ACHN (cell line): ENCODE data around the gene MTCH2.

Experiments
- DNase-seq: peaks from one replicate; pipeline ENCODE4 v3.0.0-alpha.2; 2015
- in situ Hi-C: cut with HindIII; loops from 2 replicates; pipeline ENCODE4 v1.10.0; 2017; ENCODE audit warnings: low sequenced_read_pairs, low pct_ligation_motif_present, low pct_unique_long_range_greater_than_20kb

Gene MTCH2

DNA sequence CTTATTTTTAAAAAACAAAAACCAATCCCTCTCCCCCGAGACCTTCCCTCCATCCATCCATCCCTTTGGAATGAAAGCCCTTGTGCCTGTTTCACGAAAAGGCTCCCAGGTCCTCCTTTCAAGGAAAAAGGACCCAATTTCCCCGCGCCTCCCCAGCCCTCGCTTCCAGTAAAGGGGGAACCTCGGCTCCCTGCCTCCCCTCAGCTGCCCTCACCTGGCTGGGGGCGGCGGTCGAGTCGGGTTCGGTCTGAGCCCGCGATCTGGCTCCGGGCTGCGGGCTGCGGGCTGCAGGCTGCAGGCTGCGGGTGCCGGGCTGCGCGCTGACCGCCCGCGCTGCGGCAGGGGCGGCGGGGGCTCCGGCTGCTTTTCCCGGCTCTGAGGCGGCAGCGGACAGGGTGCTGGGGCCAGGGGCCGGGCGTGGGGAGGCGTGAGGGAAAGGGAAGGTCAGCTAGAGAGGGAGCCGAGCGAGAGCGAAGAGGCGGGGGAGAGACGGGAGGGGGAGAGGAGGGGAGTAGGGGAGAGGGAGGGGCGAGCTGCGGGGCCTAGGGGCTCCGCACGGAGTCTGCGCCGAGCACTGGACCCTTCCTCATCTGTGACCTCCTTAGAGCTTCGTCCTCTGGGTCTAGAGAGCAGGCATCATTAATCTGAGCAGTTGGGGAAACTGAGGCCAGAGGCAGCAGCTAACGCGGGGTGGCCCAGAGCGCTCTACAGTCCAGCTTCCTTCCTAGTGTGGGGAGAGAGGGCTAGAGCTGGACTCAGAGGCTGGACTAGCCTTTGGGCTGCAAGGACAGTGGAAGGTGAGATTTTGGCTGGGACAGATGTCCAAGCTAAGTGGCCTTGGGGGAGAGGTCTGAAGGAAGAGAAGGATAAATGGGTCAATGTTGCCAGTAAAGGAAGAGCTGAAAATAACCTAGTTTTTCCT lies 48.2 kb downstream of the MTCH2 start, which contains the start of gene C1QTNF4:
TSS of gene C1QTNF4 (minus strand) at position 478 of the 922 bp plus-strand sequence. CDS start 3,601 bp downstream, outside the sequence.
- no peak for DNase-seq
- in situ Hi-C loops, result no loop called here

DNA sequence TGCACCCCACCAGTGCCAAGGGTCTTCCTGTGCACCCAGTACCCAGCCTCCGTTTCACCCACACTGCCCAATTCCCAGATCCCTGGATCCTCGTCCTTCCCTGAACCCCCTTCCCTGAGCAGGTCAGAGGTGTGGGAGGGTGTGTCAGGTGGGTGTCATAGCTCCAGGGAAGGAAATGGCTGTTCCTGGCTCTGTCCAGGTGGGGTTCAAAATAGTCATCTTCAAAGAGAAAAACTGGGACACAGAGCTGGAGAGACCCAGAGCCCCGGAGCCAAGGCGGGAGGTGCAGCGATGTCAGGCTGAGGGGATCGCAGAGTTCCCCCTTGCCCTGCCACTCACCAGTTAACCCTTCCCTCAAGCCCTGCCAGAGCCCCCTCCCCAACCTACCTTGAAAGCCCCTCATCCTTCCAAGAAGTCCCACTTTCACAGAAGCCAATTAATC lies 48.8 kb downstream of the MTCH2 start:
- no peak for DNase-seq
- in situ Hi-C loops, result no loop called here

DNA sequence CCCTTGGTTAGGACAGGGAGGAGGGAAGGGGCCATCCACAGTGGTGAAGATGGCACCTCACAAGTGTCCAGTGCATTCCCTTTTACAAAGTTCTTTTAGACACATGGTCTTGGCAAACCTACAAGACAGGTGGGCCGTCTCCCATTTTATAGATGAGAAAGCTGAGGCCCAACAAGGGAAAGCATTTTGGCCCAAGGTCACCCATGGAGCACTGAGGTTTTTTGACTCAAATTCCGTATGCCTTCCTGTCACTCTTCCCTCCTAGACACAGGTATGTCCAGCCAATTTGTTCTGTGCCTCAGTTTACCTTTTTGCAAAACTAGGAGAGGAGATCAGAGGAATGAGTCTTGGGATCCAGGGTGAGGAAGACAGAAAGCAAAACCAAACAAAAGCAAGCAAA lies 49.4 kb downstream of the MTCH2 start:
- in situ Hi-C loops, result no loop called here
- no peak for DNase-seq

DNA sequence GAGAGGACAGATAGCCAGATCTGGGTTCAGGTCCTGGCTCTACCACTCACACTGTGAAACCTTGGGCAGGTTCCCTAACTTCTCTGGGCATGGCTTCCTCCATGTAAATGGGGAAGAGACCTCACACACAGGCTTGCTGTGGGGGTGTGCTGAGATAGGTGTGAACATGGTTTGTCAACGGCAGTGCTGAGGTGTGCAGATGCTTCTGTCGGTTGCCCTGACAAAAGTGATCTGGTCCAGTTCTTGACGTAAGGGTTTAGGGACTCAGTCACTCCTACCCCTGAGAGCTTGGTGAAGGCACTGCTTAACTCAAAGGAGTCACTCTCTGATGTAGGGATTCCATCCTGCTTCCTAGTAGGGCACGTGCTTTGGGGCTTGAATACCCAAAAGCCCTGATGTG lies 50.1 kb downstream of the MTCH2 start:
- no peak for DNase-seq
- in situ Hi-C loops, result no loop called here

DNA sequence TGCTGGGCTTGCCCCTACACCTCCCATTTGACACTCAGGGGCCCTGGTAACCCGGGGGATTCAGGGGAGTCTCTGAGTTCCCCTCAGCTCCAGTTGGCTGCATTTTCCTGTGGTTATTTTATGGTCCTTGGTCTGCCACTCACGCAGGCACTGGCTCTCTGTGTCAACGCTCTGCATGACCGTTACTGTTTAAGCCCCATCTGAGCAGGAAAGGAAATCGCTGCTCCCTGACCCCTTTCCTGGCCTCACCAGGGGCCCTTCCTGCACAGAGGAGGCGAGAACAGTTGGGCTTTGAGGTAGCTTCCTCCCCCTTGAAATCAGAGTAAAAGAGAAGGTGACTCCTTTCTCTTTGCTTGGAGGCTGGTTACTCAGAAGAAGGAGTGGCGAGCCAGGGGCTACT lies 50.6 kb downstream of the MTCH2 start:
- in situ Hi-C loops, result no loop called here
- no peak for DNase-seq

DNA sequence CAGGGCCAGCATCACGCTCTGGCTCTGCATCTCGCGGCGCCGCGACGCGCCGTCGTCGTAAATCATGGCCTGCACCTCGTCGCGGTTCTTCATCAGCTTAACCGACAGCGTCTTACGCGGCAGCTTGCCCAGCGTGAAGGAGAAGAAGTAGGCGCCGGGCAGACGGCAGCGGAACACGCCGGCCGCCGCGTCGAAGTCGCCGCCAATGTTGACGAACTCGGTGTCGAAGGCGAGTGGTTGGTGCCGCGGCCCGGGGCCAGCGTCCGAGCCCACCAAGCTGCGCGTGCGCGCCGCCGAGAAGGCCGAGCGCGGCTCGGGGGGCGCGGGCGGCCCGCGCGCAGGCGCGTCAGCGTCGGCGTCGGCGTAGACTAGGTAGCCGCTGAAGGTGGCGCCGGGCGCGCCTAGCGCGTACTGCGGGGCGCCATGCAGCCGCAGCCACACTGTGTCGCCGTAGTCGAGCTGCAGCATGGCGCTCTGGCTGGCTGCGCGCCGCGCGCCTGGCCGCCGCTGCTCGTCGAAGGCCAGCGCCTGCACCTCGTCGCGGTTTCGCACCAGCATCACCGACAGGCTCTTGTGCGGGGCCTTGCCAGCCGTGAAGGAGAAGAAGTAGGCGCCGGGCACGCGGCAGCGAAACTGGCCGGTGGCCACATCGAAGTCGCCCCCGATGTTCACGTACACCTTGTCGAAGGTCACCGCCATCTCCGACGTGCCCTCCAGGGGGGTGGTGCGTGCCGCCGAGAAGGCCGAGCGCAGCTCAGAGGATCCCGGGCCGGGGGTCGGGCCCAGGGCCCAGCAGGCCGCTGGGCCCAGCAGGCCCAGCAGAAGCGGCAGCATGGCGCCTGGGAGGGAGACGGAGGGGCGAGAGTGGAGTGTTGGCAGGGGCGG lies 52.1 kb downstream of the MTCH2 start:
- in situ Hi-C loops, result no loop called here
- DNase-seq, result no peak

DNA sequence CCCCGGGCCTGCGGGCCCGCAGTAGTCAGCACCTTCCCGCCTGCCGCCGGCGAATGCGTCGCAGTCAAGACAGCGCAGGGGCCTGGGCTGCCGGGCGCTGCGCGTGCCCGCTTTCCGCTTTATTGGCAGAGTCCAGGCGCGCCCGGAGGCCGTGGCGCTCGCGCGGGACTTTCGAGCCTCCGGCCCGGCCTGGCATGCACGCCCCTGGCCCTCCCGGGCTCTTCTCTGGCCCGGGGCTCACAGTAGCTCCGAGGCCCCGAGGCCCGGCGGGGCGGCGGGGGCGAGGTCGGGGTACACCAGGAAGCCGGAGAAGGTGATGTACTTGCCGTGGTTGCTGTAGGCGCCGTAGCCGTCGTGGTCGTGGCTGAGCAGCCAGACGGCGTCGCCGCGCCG lies 52.8 kb downstream of the MTCH2 start:
- in situ Hi-C loops, result no loop called here
- no peak for DNase-seq

DNA sequence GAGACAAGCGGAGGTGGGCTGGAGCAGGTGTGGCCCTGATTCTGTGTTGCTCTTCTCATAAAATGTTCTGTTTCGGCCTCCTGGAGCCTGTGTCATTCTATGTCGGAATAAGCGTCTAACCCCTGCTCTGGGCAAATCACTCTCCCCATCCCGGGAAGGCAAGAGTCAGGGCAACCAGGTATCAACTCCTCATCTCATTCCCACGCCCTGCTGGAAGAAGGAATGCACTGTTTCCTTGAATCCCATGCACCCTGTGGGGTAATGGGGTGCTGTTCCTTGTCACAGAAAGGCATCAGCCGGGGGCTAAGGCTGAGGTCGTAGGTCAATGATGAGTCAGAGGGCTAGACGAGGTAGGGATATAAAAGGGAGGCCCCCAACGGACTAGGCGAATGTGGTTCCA lies 53.2 kb downstream of the MTCH2 start:
- in situ Hi-C loops, result no loop called here
- no peak for DNase-seq

DNA sequence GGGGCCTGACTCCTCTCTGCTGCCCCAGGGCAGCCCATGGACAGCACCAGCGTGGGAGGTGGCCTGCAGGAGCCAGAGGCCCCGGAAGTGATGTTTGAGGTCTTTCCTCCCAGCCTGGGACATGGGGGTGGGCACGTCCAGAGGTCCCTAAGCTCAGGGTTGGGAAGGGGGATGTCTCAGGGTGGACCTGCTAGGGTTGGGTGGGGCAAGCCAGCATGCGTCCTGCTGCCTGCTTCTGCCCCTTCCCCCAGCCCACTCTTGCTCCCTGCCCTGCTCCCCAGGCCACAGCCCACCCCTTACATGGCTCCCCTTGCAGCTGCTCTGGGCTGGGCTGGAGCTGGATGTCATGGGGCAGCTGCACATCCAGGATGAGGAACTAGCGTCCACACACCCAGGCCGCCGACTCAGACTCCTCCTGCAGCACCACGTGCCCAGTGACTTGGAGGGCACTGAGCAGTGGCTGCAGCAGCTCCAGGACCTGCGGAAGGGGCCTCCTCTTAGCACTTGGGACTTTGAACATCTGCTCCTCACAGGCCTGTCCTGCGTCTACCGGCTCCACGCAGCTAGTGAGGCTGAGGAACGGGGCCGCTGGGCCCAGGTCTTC lies 54.5 kb downstream of the MTCH2 start:
- DNase-seq, result no peak
- in situ Hi-C loops, result no loop called here

DNA sequence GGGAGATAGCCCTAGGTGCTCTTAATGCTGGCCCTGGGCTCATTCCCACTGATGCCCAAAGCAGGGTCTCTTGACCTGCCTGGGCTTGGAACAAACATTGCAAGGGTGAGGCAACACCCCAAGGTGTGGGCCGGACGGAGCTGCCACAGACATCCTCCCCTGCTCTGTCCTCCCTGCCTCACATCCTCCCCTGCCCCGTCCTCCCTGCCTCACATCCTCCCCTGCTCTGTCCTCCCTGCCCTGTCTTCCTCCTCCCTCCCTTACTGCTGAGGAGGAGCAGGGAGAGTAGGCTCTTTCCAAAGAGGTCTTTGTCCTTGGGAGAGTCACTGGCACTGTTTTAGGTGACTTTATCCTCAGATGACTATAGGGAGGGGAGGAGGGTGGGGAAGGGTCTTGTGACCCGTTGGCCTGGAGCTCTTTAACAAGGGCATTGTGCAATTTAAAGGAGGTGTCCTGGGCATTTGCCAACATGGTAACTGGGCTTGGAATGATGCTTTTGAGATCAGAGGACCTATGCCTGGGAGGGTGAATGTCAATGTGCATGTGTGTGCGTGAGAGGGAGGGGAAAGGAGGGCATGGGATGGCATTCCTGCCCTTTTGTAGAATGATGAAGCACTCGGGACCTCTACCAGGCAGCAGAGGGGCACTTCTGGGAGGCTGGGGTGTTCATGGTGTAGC lies 55.2 kb downstream of the MTCH2 start:
- DNase-seq, result no peak
- in situ Hi-C loops, result no loop called here

DNA sequence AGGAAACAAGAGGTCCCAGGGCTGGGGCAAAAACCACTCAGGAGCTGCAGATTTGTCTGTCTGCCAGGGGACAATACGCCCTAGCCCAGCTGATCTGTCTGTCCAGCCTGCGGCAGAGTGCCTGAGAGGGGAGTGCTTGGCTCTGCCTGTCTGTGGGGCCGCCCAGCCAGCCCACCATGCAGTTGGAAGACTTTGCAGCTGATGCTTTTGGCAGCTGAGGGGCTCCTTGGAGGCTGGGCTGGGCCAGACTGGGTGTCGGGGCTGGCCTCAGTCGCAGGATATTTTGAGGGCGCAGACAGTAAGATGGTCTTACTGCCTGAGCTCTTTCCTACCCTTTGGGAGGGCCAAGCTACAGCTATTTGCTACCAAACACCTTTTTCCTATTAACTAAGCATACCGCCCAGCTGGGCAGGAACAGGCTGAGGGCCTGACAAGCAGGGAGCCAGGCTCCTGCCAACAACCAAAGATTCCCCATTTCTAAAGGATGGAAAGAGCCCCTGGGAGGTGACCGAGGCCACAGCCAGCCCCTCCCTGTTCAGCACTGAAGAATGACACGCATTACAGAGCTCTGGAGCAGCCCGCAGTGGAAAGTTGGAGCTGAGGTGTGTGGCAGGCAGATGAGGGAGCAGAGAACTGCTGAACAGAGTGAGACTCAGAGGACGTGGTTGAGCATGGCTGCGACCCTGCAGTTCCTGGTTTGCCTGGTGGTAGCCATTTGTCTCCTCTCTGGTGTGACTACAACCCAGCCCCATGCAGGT lies 56.1 kb downstream of the MTCH2 start, which contains the start of gene FAM180B:
TSS of gene FAM180B (plus strand) at position 581 of the 758 bp plus-strand sequence. CDS start at position 672, 91 bp downstream.
- in situ Hi-C loops, result no loop called here

DNA sequence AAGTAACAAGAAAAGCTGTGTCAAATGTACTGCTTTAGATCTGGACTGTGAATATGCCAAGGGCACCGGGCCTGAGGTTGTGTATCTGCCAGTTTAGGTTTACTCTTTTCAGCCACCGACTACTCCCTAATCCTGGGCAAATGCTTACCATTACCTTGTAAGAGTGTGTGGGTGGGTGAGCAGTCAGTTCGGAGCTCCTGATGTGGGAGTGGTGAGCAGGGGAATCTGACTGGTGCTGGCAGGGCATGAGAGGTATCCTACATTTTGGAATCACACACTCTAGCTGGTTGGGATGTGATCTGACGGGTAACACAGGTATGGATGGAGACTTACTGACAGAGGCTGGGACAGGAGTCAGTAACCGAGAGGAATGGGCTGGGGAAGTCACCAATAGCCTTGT lies 58.5 kb downstream of the MTCH2 start:
- DNase-seq, result no peak
- in situ Hi-C loops, result no loop called here

More for the DNA sequence above, 56.1 kb downstream of the MTCH2 start, which contains the start of gene FAM180B:
- DNase-seq, result no peak

DNA sequence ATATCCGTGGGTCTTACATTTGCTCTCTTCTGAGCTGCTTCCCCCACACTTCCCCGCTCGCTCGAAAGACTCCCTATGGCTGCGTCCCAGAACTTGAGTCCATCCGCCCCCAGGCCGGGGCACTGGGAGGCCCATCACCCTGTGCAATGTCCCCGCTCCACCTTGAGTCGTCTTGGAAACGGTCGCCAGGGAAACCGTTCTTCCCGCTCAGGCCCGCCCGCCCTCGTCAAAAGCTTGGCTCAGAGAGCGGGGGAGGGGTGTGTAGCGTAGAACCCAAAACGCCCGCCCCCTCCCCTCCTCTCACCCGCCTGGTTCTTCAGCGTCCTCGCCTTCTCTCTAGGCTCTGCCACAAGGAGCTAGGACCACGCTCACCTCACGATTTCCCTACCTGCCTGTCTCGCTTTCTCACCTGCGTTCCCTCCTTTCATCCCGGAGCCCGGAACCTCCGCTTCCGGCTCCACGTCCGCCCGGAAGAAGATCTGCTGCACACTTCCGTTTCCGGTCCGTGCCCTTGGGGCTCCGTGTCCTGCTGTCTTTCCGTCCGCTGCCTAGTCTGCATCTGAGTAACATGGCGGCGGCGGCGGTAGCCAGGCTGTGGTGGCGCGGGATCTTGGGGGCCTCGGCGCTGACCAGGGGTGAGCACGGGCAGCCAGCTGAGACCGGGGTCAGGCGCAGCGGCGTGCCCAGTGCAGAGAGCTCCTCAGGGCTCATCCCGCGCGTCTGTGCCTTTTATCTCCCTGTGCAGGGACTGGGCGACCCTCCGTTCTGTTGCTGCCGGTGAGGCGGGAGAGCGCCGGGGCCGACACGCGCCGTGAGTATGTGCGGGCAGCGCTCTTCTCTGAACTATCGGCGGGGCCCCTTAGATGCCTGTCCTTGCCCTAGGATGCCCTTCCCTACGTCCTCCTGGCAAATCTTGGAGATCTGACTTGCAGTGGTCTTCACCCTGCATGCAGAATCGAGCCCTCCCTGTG lies 63.5 kb downstream of the MTCH2 start, which contains the start of the genes KBTBD4 and NDUFS3:
TSS of gene KBTBD4 (minus strand) at position 447 of the 971 bp plus-strand sequence. CDS start at position 428, 19 bp downstream.
TSS of gene NDUFS3 (plus strand) at position 551 of the 971 bp plus-strand sequence. CDS start at position 569, 18 bp downstream.
- in situ Hi-C loops, result no loop called here

DNA sequence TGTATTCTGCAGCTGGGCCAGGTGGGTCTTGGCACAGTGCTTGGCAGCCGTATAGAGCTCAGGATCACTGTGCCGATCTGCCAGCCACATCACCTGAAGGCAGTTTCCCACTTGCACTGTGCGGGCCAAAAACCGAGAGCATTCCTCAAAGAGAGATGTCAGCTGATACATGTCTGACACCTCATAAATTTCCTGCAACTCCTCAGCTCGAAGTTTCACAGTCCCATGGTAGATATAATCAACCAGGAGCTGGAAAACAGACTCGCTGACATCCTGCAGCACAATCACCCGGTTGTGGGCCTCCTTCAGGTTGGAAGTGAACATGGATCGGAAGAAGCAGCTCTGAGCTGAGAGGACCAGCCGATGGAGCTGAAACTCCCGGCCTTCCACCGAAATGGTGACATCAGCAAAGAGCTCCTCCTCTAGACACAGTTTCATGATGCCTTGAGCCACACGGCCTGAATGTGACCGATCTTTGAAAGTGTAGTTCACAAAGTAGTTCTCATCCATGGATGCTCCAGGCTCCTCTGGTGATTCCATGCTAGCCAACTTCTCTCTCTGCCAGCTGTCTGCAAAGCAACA lies 64.8 kb downstream of the MTCH2 start:
- no peak for DNase-seq
- in situ Hi-C loops, result no loop called here

More for the DNA sequence above, 63.5 kb downstream of the MTCH2 start, which contains the start of the genes KBTBD4 and NDUFS3:
- DNase-seq, result peak; percentile 85

DNA sequence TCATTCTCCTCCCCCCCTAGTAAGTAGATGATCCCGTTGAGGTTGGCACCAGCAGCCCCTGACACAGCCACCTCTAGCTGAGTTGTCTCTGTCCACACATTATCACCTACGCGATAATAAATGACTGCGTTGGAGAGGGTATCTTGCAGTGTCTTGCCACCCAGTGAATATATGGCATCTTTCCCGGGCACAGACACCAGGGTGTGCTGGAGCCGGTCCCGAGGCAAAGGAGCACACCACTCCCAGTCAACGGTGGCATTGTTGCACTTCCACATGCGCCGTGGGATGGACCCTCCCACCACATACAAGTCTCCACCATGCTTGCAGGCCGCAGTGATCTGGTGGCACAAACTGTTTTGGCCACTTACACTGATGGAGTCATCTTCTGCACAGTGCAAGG lies 69.0 kb downstream of the MTCH2 start:
- in situ Hi-C loops, result no loop called here
- no peak for DNase-seq

DNA sequence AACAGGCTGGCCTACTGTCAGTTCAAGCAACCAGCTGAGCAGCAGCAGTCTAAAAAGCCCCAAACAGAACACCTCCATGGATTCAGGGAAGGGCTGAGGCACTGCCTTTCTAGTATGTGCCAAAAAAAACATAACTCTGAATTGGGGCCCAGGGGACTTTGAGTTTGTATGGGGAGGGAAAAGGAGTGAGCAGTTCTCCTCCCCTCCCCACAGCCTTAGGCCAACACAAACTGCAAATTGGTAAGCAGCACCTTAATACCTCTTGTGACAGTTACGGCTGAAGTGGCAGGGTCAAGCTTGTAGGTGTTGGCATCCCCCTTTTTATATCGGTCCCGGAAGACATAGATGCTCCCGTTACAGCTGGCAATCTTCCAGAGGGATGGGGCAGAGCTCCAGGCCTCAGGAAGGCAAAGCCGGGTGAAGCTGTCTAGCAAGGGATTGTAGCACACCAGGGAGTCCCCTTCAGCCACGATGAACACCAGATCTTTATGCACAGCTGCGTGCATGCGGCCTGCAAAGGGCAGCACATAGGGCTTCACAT lies 69.6 kb downstream of the MTCH2 start:
- no peak for DNase-seq
- in situ Hi-C loops, result no loop called here
